ENCODE measurements around the gene TSR2.

- TF ChIP-seq POLR2A (IDR thresholded peaks at IDR 0.05): no peak
- TF ChIP-seq, protein P1, sequence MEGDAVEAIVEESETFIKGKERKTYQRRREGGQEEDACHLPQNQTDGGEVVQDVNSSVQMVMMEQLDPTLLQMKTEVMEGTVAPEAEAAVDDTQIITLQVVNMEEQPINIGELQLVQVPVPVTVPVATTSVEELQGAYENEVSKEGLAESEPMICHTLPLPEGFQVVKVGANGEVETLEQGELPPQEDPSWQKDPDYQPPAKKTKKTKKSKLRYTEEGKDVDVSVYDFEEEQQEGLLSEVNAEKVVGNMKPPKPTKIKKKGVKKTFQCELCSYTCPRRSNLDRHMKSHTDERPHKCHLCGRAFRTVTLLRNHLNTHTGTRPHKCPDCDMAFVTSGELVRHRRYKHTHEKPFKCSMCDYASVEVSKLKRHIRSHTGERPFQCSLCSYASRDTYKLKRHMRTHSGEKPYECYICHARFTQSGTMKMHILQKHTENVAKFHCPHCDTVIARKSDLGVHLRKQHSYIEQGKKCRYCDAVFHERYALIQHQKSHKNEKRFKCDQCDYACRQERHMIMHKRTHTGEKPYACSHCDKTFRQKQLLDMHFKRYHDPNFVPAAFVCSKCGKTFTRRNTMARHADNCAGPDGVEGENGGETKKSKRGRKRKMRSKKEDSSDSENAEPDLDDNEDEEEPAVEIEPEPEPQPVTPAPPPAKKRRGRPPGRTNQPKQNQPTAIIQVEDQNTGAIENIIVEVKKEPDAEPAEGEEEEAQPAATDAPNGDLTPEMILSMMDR (IDR thresholded peaks at IDR 0.05 in 4 of 5, conservative IDR thresholded peaks at IDR 0.05 in 1 of 5): no peak
Measured at GRCh38 chrX:54415534-54416350, 24.5 kb upstream of the TSR2 start.
